ENCODE results near the gene TBC1D22A.

The TBC1D22A gene

DNA sequence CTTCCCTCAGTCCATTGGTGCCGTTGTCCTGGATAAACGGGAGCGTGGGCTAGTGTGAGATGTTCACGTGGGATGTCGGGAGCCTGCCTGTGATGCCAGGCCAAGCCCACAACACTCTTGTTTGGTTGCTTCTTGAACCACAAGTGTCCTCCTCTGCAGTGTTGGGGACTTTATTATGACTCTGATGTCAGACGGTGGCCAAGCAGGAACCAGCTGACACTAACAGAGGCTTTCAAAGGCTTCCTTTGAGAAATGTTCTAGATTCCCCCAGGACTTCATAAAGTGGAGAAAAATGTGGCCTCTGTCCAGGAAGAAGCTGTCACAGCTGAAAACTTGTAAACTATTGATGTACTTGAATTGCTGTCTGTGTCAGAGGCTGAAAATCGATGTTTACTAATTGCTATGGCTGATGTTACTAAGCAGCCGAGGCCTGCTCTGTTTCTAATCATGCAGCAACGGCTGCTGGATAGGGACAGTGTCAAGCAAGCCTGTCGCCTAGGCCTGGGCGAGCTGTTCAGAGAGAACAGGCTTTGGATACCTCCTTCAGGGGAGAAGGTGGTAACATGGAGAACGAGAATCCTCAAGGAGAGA lies 131.7 kb downstream of the TBC1D22A start:
- DNase-seq: no peak

DNA sequence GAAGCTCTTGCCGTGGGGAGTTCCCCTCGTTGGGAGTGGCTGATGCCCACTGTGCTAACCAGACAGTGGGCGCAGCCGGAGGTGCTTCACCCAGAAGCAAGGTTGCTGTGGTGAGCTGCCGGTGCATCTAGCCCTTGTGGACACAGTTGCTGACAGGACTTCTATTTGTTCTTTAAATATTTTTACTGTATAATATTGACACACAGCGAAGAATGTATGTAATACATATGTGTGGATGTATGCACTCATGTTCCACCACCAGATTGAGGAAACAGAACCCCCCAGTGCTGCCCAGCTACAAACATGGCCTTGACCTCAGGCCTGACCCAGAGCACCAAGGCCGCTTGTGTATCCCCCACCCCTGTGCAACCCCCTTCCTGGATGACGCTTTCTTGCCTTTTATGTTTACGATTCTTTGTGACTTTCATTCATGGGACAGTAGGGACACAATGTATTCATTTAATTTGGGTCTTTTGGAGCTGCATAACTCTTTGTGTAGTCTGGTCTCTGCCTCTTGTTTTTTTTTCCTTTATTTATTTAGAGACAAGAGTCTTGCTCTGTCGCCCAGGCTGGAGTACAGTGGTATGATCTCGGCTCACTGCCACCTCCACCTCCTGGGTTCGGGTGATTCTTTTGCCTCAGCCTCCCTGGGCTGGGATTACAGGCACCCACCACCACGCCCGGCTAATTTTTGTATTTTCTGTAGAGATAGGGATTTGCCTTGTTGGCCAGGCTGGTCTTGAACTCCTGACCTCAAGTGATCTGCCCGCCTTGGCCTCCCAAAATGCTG lies 132.6 kb downstream of the TBC1D22A start:
- no peak for DNase-seq

DNA sequence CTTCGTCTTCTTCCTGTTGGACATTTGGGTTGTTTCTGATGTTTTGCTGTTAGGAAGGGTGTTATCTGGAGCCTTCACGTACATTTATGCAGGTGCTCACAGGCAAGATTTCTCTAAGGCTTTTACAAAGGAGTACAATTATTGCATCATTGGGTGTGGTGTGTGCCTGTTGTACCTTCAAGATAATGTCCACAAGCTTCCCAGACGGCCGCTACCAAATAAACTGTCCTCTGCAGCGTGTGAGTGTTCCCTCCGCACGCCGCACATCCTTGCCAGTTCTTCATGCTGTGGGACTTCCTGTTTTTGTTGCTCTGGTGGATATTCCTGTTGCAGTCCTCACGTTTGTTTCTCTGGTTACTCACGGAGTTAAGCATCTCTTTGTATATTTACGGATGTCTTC lies 133.3 kb downstream of the TBC1D22A start:
- DNase-seq: no peak

DNA sequence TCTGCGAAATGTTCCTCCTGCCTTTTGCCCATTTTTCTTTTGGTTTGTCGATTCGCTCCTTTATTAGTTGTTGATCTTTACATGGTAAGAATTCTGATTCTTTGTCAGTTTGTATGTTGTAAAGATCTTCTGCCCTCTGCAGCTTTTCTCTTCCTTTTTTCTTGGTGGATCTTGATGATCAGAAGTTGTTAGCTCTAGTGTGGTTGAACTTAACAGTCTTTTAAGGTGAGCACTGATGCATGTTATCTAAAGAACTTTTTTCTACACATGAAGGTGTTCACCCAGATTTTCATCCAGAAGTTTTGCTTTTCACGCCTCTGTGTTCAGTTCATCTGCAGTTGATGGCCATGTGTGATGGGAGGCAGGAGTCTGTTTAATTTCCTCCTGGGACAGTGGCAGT lies 133.7 kb downstream of the TBC1D22A start:
- no peak for DNase-seq

DNA sequence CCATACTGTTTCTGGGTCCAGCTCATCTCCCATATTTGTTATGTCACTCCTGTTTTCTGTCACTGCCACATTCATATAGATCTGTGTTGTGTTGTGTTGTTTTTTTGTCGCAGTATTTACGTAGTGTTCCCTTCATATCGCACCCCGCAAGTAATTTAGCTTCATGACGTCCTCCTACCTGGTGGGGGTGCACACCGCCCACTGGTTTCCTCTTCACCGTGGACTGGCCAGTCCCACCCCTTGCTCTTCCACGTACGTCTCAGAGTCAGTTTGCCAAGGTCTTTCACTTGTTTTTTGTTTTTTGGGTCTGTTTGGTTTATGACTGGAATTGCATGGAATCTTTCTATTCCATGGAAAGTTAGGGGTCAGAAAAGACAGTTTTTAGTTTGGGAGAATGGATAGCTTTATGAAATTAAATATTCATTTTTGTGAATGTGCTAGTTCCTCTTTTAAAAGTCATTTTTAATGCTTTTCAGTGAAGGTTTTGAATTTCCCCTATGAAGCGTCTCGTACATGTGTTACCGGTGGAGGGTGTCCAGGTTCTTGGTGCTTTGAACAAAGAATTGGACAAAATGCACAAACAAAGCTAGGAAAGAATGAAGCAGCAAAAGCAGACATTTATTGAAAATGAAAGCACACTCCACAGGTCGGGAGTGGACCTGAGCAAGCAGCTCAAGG lies 134.3 kb downstream of the TBC1D22A start:
- DNase-seq: no peak

DNA sequence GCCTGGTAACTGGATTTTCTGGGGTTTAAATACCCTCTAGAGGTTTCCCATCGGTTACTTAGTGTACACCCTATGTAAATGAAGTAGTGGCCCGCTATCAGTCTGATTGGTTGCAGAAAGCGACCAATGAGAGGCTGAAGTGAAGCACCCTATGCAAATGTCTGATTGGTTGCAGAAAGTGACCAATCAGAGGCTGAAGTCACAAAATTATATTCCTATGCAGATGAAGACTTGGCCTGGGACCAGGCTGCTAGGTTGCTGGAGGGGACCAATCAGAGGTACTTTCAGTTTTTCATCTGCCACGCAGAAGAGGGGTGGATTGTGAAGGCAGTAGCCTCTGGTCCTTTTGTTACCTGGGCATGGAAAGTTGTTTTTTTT lies 134.8 kb downstream of the TBC1D22A start:
- DNase-seq: peak in 1 of 2 experiments; percentile 3

DNA sequence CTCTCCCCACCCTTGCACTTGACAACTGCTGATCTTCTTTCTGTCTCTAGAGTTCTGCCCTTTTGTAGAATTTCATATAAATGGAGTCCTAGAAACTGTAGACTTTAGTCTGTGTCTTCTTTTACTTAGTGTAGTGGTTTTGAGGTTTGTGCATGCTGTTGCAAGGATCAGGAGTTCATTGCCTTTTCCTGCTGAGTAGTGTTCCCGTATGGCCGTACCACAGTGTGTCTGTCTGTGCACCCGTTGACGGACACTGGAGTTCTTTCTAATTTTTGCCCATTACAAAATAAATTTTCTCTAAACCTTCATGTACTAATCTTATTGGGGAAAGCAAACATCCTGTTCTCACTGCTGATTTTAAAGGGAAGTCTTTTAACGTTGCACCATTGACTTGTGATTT lies 138.1 kb downstream of the TBC1D22A start:
- DNase-seq: no peak

DNA sequence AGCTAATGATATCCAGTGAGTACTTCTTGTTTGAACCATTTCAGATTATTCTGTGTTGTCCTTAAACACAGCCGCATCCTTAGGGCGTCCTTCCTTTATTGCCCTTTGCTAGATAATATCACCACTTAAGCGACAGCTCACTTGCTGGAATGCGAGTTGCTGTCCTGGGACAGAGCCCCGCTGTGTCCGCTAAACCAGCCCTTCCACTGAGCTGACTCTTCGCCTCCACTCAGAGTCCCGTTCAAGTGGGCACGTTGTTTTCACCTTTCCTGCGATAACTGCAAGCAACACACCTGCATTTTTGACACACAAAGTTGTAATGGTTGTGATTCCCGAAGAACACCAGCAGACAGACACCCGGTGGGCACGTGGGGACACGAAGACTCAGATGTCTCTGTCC lies 140.0 kb downstream of the TBC1D22A start:
- DNase-seq: no peak

DNA sequence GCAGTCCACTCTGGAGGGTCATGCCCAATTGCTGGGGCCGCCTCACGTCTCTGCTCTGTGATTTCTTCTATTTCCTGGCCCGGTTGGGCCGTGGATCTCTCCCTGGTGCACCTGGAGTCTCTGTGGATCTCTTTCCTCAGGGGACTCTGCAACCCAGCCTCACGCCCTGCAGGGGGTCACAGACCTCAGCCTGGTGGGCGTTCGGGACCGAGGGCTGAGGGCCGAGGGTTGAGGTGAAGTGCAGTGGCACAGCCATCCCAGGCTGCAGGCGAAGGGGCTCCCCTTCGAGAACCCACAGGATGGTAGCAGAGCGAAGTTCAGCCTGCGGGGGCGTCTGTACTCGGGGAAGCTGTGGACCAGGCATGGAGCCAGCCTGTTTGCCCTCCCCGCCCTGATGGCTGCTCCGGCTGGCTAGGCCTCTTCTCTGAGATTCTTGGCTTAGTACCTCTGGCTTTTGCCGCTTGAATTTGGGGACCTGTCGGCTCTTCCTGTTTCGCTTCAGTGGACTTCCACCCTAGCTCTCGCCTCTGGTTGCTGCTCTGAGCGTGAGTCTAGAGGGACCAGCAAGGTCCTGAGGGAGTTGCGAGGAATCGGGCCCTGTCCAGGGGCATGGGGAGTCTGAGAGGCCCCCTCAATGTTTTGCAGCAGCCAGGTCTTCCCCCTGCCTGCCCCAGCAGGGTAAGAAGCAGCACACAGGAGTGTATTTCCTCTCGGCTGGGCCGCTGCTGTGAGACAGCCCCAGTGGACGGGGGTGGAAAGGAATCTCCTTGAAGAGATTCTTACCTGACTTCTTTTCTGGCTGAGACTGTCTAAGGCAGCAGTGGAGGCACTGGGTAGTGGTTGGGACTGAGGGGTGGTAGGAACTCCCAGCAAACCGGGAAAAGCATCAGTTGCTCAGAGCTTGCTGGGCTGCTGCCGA lies 140.8 kb downstream of the TBC1D22A start:
- DNase-seq: no peak

DNA sequence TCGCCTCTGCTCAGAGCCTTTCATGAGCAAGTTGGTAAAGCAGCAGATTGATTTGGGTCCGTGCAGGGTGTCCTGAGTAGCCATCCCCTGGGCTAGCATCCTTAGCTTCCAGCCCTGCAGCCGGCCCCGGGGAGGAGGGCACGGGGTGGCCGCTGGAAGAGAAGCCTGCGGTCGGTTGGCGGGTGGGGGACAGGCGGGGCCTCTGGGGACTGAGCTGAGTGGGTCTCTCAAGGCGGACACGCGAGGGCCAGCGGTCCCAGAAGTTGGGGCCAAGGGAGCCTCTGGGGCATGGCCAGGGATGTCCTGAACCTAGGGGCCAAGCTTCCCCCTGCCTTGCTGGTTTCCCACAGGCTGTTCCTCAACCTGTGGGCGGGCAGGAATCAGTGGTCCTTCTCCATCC lies 143.0 kb downstream of the TBC1D22A start:
- no peak for DNase-seq

DNA sequence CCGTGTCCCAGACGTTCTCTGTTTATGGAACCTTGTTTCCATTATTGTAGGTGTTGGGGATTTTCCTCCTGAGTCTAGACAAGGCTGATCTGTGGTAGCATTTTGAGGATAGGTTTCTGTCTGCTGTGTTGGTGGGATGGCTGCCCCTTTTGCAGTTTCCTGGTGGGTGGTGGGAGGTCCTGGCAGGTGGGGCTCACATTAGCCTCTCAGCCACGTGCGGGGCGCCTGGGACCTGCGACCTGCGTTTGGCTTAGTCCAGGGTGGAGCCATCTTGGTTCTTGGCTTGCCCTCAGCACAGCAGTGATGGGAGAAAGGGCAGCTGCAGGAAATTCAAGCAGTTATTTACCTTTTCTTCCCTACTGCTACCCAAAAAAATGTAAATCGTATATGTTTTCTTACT lies 143.4 kb downstream of the TBC1D22A start:
- DNase-seq: no peak

DNA sequence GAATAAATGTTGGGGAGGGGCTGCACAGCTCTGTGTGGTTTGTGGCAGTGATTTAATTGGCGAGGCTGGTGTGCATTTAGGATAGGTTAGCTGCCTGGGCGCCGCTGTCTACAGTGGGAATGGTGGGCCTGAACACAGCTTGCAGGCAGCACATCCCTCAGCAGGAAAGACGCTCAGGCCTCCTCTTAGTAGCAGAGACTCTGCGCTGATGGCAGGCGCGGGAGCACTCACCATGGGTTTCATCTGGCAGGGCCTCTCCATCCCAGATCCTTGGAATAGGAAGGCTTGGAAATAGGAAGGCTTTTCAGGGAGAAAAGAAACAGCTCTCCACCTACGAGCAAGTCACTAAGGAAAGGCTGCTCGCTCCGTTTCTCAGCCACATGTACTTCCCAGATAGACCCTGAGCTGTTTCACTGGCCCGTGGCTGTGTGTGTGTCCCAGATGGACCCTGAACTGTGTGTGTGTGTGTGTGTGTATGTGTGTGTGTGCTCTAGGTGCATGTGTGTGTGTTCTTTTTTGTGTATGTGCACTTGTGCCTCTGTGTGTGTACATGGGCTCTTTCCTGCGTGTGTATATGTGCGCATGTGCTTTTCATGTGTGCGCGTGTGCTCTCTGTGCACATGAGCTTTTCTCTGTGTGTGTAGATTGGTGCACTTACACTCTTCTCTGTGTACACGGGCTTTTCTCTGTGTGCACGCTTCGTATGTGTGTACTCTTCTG lies 144.0 kb downstream of the TBC1D22A start:
- no peak for DNase-seq

DNA sequence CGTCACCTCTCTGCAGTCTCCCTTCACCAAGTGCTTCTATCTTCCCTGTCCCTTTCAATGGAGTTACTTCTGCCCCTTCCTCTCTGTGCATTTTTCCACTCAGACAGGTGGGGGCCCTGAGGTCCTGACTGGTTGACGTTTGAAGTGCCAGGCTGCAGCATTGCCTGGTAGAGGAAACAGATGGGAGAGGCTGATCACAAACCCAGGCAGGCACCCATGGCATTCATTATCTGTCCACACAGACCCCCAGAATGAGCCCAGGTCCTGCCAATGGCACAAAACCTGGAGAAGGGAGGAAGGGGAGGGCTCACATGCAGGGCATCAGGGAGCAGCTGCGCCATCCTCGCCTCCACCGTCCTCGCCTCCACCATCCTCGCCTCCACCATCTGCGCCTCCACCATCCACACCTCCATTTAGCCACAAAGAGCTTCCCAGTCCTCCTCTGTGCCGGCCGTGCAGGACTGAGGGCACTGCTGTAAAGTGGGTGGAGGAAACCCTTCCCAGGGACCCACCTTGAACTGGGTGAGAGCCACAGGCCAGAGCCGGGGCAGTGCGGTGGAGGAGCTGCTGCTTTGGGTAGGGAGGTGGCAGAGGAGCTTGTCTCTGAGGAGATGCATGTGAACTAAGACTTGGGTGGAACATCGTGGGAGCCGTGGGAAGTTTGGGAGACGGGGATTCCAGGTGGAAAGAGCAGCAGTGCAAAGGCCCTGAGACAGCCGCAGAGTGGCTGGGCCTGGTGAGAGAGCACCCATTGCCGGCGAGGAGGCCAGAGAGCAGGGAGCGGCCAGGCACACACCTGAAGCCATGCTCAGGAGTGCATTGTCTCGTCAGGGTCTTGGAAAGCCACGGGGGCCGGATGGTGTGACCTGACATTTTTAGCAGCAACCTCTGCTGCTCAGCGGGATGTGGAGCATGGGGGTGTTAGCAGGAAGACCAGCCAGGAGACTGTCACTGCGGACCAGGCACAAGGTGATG lies 145.1 kb downstream of the TBC1D22A start:
- no peak for DNase-seq

DNA sequence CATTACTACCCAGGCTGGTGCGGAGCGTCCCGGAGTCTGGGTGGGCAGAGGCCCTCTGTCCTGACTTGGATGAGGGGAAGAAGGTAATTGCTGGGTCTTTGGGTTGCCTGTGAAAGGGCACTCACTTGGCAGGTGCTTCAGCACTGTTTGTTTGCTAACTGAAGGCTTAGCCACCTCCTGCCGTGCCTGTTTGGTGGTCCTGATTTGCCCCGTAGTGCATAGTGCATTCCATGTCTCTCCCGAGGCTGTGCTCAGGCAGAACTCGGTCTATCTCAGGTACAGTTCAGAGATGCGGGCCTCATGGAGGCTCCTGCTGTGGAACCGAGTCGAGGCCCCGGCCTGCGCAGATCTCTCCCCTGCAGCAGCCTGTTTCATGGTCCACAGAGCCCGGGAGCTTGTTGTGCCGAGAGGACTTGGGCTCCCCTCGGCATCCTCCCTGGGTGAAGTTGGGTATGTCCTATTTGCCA lies 146.2 kb downstream of the TBC1D22A start:
- no peak for DNase-seq

DNA sequence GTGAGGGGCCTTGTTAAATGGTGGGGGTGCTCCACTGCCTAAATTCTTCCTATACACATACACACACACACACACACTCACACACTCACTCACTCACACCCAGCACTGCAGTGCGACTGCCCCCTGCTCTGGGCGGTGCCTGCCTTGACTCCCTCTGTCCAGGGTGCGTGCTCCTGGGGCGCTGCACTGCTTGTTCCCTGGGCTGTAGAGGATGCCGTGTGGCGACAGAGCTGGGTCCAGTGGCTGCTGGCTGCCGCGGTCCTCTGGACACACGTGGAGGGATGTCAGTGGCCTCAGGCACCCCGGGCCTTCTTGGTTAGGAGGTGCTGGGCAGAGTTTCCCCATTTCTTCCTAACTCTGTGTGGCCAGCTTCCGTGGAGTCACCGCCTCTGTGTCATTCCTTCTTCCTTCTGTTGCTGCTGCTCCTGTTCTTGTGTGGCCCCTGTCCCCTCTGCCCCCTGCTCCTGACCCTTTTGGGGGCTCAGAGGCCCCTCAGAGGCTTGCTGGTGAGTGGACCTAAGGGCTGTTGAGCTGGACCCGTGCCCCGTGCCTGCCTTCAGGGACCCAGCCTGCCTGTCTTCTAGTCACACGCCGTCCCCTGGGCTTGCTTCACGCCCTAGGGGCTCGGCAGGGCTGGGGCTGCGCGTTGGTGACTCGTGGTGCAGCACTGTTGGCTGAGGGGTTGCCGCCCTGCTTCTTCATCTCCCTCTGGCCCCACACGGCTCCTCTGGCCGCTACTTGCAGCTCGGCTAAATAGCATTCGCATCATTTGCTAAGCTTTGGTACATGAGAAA lies 147.0 kb downstream of the TBC1D22A start:
- DNase-seq: no peak

DNA sequence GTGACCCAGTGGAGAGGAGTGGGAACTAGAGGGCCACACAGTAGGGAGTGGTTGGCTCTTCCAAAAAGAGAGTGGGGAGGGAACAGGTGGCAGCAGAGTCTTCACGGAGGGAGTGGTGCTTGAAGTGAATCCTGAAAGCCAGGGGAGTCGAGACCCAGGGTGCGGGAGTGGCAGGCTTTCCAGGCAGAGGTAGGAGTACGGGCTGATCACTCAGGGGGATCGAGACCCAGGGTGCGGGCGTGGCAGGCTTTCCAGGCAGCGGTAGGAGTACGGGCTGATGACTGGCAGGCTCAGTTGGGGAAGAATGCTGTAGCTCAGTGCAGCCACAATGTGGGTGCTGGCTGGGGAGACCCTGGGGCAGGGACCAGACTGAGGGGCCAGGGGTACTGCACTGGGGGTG lies 148.2 kb downstream of the TBC1D22A start:
- no peak for DNase-seq

DNA sequence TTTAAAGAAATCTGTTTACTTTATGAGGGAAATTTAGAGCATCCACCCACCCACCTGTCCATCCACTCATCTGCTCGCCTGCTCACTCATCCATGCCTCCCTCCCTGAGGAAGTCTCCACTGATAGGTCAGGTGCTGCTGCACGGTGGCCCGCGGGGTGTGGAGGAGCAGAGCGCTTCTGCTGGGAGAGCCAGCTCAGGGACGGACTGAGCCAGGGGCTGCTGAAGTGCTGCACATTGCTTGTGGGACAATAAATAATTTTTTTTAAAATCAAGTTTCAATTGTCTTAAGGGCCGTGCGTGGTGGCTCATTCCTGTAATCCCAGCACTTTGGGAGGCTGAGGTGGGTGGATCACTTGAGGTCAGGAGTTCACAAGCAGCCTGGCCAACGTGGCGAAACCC lies 148.9 kb downstream of the TBC1D22A start:
- no peak for DNase-seq

DNA sequence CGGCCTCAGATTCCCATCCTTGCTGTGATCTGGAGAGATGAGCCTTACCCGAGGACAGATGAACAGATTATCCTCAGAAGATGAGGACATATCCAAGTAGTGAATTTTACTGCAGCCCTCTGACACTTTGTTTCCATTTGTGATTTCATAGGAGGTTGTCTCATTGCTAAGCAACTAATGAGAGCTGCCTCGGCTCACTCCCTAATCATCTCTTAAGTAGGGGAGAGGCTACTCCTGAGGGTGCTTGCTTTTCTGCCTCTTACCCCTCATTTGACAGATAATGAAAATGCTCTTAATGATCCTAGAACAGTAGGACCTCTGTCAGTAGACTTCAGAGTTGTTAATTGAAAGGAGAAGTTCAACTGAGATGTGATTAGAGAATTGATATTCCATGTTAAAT lies 150.9 kb downstream of the TBC1D22A start:
- no peak for DNase-seq

DNA sequence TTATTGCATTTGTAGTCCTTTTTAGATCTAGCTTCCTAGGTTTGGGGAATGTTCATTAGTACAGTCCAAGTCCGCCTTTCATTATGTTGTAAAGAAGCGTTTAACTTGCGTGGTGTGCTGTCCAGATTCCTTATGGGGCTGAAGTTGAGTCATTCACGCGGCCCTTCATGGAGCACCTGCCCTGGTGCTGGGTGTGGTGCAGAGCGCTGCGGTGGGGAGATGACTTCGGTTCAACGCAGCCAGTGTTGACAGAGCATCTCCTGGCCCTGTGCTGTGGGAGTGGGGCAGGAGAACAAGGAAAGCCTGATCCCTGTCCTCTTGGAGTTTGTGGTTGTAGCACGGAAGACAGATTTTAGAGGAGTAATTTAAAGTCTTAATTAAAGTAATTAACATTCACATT lies 152.0 kb downstream of the TBC1D22A start:
- no peak for DNase-seq
